HG03039 (cell line): Measurements from ENCODE around the gene SMYD5.

ENCODE experiments used
- ATAC-seq: cut with Tn5 transposase; IDR thresholded peaks from one replicate; pipeline ENCODE4 v1.9.1; 2021; ENCODE audit warnings: mild to moderate bottlenecking, moderate library complexity; ENCODE audit not compliant: unreplicated experiment

Gene SMYD5

DNA sequence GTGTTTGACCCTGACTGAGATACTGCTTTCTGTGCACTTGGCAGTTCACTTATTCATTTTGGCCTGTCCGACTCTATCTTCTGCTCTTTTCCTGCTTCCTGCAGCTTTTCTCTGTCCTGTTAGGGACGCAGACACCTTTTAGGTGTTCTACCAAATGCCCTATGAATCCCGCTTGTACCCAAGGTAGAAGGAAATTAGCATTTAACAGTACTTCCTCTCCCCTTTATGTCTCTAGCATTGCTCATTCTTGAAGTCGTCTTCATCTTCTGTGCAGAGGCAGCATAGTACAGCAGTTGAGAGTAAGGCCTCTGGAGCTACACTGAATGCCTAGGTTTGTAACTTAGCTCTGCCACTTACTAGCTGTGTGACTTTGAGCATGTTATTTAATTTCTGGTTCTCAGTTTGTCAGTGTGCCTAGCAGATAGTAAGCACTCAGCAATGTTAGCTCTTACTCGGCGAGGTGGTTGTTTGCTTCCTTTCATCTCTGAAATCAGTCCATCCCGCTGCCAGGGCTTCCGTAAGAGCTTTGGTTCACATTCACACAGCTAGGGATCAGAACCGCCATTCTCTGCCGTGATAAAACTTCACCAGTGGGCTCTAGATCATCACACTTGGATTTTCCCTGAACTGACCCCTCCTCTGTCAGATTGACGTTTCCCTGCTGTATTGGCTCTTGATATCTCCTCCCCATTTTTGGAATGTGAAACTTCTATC, 21.4 kb downstream of the SMYD5 start:
- ATAC-seq: no peak

DNA sequence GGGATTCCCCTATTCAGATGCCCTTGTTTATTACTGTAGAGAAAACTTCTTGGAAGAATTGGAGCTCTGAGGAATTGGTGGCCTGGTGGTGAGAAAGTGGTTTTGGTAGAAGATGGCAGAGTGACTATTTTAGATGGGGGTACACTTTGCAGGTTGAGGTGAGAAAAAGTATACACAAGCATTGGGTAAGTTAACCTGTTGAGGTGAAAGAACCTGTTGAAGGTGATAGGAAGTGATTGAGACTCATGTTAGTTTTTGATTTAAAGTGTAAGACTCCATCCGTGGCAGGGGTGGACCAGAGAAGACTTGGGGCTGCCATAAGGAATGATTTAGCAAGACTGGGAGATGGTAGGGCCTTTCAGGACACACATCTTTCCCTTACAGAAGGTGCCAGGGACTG, 23.1 kb downstream of the SMYD5 start:
- ATAC-seq: no peak

DNA sequence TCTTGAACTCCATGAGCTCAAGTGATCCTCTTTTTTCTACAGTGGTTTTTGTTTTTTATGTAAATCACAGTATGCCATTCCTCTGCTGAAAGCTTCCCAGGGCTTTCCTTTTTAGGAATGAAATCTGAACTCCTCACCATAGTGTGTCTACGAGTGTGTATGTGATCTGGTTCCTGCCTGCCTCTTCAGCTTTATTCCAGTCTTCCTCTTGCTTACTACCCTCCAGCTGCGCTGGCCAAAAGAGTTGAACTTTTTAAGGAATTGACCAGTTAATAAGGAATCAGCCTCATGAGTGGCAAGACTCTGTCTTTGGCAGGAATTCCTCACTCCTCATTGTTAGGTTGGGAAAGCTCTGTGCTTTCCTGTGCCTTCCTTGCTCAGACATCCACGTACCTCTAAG, 24.1 kb downstream of the SMYD5 start:
- no peak for ATAC-seq

DNA sequence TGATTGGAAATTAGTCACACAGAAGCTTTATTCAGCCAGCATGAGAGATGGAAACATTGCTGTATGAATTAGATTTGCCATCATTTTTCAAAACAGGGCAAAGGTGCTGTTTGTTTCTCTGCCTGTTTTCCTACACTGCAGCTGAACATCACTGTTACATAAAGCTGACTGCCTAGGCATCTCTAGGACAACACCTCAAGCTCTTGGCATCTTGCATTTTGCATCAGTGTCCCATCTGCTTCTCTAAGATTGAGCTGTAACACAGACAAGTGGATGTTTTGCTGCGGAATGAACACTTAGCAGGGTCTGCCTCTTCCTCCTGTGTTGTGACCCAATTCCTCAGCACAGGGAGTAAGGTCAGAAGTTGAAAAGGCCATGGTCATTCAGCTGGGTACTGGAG, 24.9 kb downstream of the SMYD5 start:
- ATAC-seq: no peak

DNA sequence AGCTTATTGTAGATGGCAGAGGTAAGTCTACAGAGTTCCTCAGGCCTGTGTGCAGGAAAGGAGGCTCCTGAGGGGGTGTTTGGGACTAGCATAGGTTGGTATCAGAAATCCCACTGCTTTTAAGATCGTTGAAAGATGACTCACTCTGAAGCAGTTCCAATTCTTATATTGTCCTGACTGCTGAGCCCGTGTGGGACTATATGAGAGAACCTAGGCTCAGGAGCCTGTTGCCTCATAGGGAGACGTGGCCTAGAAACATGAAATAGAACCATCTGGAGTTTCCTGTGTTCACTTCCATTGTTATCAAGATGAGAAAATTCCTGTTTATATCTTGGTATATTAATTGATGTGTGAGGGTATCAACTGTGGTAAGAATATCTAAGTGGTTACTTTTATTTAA, 25.7 kb downstream of the SMYD5 start:
- no peak for ATAC-seq

DNA sequence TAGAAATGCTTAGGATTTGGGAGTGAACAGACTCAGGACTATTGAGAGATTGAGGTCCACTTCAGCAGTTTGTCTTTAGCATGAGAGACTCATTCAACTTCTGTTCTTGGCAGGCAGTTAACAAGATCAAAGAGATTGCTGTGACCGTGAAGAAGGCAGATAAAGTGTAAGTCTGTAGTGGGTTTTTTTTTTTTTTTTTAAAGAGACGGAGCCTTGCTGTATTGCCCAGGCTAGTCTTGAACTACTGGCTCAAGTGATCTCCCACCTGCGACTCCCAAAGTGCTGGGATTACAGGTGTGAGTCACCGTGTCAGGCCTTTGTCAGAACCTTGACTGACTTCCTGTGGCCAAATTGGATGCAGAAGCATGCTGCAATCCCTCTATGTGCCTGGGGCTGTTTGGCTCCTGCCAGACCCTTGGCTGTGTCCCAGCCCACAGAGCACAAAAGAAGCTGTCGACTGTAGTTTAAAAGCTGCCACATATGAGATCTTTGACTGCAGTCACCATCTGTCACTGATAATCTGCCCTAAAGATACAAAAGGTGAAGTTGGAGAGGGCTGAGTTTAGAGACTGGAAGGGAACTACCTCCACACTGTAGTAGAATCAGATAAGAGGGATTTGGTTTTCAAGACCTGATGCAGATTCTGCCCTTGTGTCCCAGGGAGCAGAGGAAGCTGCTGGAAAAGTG, 30.0 kb downstream of the SMYD5 start:
- no peak for ATAC-seq

DNA sequence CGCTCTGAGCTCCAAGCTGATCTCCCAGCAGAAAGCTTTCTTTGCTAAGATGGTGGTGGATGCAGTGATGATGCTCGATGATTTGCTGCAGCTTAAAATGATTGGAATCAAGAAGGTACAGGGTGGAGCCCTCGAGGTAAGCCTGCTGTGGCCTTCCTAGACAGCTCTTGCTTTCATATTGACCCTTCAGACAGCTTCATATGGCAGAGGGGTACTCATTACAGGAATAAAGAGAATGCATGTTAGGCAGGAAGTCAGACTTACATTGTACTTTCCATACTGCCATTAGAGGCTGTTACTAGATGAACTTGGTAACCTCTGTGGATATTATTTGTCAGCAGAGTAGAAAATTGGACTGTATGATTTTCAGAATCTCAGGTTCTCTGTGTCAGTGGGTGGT, 30.5 kb downstream of the SMYD5 start:
- ATAC-seq: no peak

DNA sequence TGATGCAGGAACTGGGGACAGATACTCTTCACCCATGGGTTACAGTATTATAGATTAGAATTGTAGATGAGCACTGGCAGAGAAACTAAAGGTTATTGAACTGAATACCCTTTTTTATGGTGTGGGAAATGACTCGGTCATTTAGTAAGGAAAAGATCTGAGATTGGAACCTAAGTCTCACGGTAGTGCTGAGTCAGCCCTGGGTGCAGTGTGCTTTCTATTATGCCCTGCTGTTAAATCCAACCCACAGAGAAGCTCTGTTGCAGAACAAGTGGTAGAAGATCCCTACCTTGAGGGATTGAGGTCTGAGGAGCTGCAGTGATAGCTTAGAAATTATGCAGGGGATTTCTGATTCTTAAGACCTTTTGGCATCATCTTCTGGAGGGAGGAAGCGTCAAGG, 32.8 kb downstream of the SMYD5 start:
- ATAC-seq: no peak

DNA sequence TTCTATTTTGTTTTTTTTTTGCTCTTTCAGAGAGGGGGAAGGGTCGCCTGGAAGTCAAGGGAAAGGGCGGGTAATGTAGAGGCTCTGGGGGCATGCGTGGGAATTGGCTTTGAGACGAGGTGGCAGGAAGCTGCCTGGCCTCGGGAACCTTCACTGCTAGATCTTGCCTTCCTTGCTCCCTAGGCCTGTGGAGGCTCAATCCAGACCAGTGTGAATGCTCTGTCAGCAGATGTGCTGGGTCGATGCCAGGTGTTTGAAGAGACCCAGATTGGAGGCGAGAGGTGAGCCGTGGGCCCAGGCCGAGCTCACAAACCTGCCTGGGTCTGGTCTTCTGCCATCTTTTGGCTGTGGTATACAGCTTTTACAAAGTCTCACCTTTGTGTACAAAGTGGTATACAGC, 35.6 kb downstream of the SMYD5 start:
- no peak for ATAC-seq

DNA sequence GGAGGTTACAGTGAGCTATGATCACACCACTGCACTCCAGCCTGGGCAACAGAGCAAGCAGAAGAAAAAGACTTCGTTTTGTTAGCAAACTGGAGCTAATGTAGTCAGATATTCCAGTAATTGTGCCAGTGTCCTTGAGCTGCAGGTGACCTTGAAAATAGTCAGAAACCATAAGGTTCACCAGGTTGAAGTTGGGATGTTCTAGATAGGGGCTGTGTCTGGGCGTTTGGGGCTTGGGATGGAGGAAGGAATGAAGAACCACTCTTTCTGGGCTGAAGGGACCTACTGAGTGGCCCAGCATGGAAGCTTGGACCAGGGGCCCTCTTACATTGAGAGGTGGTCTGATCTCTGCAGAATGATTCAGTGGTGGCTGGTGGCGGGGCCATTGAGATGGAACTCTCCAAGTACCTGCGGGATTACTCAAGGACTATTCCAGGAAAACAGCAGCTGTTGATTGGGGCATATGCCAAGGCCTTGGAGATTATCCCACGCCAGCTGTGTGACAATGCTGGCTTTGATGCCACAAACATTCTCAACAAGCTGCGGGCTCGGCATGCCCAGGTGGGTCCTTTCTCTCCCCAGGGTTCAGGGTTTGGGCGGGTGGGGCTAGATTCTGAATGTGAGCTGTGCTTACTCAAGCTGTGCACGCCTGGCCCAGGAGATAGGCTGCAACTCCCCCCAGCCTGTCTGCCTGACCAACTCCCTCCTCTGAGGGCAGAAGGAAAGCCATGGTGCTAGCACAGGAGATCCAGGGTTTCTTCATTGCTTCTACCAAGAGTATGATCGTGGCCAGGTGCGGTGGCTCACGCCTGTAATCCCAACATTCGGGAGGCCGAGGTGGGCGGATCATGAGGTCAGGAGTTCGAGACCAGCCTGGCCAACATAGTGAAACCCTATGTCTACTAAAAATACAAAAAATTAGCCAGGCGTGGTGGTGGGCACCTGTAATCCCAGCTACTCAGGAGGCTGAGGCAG, 37.1 kb downstream of the SMYD5 start:
- ATAC-seq: no peak

DNA sequence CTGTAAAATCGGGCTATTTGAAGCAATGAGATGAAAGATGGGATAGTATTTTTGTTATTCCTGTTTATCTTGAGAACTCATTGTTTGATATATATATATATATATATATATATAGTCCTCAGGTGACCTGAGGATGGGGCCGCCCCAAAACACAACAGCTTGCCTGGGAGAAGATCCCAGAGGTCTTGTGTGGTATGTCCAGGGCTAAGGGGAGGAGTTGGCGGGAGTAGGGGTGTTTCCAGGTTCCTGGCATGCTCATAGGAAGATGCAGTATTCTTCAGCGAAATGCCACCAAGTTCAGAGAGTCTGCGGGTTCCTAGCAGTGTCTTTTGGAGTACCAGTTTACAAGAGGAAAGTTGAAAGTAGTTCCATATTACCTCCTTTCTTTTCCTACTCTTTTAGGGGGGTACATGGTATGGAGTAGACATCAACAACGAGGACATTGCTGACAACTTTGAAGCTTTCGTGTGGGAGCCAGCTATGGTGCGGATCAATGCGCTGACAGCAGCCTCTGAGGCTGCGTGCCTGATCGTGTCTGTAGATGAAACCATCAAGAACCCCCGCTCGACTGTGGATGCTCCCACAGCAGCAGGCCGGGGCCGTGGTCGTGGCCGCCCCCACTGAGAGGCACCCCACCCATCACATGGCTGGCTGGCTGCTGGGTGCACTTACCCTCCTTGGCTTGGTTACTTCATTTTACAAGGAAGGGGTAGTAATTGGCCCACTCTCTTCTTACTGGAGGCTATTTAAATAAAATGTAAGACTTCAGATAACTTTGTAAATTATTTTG, 38.4 kb downstream of the SMYD5 start:
- no peak for ATAC-seq

DNA sequence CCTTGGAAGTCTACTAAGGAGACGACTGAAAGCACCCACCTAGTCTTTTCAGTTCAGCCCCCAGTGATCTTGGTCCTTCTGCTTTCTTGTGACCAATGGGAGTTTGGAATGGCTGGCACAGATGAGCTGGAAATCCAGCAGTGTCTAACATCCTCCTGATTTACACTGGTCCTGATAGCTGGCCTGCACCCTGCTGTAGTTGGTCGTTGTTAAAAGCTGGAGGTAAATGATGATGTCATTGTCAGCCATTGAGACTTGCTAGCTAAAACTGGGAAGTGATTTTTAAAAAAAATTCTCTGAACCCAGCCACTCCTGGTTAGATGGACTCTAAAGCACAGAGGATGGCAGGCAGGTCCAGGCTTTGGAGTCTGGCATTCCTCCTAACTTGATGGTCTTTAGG, 39.4 kb downstream of the SMYD5 start:
- no peak for ATAC-seq

DNA sequence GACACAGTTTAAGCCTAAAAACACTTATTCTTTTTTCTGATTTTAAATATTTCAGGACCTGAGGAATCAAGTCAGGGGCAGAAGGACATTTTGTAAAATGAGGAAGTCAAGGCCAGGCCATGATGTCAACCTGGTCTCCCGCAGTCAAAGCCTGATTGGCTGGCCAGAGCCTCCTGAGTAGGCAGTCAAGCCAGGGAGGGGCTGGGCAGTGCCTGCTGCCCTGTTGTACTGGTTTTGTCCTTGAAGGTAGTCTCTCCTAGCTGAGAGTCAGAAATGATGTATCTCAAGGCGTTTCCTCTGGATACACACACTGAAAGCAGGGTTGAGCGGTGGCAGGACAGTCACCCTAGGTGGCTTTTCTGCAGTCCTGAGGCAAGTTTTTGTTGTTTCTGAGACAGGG, 39.9 kb downstream of the SMYD5 start:
- no peak for ATAC-seq

DNA sequence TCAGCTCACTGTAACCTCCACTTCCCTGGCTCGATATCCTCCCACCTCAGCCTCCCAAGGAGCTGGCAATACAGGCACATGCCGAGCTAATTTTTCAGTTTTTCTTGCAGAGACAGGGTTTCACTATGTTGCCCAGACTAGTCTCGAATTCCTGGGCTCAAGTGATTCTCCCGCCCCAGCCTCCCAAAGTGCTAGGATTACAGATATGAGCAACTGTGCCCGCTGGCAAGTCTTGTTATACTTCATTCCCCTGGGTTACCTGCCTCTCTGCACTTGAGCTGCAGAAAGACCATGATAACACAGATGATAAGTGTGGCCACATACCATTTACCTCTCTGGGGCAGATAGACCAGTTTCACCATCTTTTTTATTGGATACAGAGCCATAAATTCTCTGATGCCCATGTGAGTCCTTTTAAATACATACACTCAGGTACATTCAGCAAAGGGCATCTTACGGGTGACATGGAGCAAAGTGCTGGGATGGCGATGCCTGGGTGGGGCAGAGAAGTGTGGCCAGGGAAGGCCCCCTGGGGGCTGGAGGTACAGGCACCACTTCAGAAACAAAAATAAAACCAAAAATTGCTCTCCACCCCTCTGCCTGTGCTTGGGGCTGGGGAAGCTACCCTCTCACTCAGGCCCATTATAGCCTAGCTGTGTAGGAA, 40.4 kb downstream of the SMYD5 start:
- no peak for ATAC-seq

DNA sequence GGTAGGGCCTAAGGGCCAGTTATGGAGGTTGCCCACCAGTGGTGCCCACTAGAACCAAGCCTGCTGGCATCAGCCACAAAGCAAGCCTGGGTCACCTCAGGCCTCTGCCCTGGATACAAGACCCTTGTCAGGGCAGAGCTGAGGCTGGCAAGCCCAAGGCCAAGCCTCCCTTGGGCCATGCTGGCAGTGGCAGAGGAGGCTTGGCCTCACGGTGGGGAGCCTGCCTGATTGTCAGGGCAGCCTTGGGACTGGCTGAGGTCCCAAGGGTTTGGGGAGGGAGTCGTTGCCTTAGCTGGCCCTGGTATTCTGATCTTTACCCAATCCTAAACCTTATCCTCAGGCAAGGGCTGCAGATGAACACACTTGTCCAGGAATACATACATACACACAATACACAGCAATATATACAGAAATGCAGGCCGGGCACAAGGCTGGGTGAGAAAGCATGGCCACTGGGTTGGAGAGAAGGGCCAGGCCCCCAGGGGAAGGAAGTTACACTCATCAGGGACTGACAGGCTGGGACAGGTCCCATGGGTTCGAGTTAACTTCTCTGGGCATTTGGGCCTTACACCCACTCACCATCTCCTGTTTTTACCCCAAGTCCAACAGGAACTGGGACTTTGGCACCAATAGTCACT, 41.1 kb downstream of the SMYD5 start:
- no peak for ATAC-seq

DNA sequence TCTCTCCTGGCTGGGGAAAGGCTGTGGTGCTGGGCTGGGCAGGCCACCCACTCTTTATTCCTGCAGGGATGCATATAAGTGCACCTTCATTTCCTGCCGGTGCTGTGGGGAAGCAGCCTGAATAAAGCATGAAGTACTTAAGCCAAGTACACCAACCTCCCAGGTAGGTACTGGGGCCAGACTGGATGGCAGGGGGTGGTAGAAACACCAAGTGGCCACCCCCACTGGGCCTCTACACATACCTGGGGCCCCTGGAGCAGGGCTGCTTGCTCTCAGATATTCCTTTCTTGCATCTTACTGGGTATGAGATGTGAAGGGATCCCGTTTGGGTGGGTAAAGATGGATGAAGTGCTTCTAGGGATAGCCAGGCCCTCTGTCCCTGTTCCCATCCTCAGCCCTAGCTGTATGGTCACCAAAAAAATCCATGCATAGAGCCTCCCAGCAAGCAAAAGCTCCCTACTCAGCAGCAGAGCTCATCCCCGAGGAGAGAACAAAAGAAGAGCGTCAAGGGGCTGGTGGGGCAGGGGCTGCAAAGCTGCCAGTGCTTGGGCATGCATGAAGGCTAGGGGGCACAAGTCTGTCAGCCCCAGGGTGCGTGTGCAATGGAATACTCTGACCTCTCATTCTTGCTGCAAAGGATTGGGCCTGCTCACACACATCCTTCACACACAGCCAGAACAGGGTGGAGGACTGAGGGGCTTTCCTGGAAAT, 42.0 kb downstream of the SMYD5 start:
- ATAC-seq: no peak

DNA sequence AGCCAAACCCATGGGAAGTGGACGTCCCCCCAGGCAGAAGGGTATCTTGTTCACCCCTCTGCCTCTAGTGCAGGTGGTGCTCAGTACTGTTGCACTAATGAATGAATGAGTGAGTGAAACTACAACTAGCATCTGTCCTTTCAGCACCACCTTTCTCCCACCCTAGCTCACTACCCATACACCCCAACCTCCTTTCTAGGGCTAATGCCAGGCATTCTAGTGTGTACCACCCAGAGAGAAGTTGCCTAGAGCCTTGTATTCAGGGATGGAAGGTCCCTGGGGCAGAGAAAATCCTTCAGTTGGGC, 42.5 kb downstream of the SMYD5 start:
- no peak for ATAC-seq

DNA sequence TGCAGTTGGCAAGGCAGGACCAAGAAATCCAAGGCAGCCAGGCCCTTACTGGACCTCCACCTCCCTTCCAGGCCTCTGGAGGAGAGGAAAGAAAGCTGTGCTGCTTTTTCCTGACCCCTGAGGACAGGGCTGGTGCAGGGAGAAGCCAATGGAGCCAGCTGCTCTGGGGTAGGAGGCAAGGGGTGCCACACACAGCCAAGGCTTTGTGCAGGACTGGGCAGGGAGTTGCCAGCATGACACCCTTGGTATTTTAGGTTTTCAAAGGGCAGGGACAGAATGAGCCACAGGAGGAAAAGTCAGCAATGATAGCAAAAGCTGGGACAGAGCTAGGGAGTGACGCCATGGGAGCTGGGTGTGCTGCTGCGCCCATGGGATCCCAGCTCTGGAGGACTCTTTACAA, 43.0 kb downstream of the SMYD5 start:
- ATAC-seq: no peak

DNA sequence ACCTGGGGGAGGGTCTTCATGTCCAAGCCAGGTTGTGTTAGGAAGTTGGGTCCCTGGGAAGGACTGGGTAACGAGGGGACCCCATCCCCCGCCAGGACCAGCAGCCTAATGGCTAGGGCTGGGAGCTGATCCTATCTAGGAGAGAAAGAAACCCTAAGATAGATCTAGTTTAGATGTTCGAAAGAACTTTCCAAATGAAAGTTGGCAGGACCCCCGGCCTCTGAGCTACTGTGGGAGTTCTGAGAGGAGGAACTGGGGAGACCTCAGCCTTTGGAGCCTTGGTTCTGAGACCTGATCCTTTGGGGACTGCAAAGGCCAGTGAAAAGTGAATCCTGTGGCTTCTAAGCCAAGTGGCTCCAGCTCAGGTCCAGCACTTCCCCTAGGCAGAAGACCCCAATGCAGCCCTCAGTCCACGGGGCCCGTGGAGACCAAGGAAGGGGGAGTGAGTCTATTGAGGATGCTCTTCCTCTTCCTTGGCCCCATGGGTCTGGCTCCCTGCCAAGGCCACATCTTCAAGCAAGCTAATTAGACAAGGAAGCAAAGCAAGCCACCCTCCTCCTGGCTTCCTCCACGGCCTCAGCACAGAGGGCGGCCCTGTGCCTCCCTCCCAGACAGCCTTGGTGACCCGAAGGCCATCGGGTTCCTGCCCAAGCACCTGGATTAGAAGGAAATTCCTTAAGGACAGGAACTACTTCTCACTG, 43.5 kb downstream of the SMYD5 start:
- no peak for ATAC-seq
